PC-3 (cell line): ENCODE data around the gene SNCA. TPM values are rescaled to one million over a fixed set of nuclear protein-coding genes. Genes with fewer than 3 reads are reported as not detected.
A peak's percentile ranks its signal among the peaks of the same experiment; 100 is the strongest.

Experiments used
- ATAC-seq: fragments of 200-7000 bp; cut with Tn5 transposase; 2 replicates; pipeline ENCODE4 v1.9.1; 2020; ENCODE audit warnings: mild to moderate bottlenecking, moderate library complexity
- BruUV-seq: library from RNA; stranded (reverse); fragments of 400-500 nt; replicated peaks from 2 replicates; lab custom pipeline; 2021; lab: Mats Ljungman, UMichigan
- CTCF ChIA-PET: fragments of 300-600 bp; sonication (Branson Sonifier 250); formaldehyde crosslinking; loops from one replicate; lab custom pipeline; 2022; ENCODE audit warnings: antibody characterized with exemption; lab: Charles Lee
- POLR2A ChIA-PET: fragments of 300-600 bp; sonication (Branson Sonifier 250); formaldehyde crosslinking; loops from one replicate; lab custom pipeline; 2022; ENCODE audit warnings: antibody characterized with exemption; ENCODE audit not compliant: unreplicated experiment; lab: Charles Lee
- DNase-seq: peaks from one replicate; pipeline ENCODE4 v3.0.0-alpha.2; 2015
- H2AFZ ChIP-seq: fragments of 300-600 bp; sonication (generic); 2 replicates; pipeline ENCODE4 v1.6.0; 2016; ENCODE audit warnings: antibody characterized with exemption, low read length
- H3F3A ChIP-seq: fragments of 300-600 bp; sonication (generic); one replicate; pipeline ENCODE4 v1.6.0; 2017; ENCODE audit warnings: antibody characterized with exemption, low read length, control low read depth, mild to moderate bottlenecking; ENCODE audit not compliant: unreplicated experiment
- H3K27ac ChIP-seq: fragments of 300-600 bp; sonication (generic); 2 replicates; pipeline ENCODE4 v1.5.1; 2016; ENCODE audit warnings: mild to moderate bottlenecking, low read length
- H3K27me3 ChIP-seq: fragments of 300-600 bp; sonication (generic); 2 replicates; pipeline ENCODE4 v1.6.1; 2016; ENCODE audit warnings: low read length, mixed read lengths
- H3K36me3 ChIP-seq: fragments of 300-600 bp; sonication (generic); 2 replicates; pipeline ENCODE4 v1.6.1; 2016; ENCODE audit warnings: low read depth, mixed run types, low read length, mixed read lengths
- H3K4me1 ChIP-seq: fragments of 300-600 bp; sonication (generic); 2 replicates; pipeline ENCODE4 v1.5.1; 2016; ENCODE audit warnings: low read length; ENCODE audit not compliant: insufficient read depth
- H3K4me2 ChIP-seq: fragments of 300-600 bp; sonication (generic); 2 replicates; pipeline ENCODE4 v1.6.0; 2016; ENCODE audit warnings: low read length
- H3K4me3 ChIP-seq: fragments of 300-600 bp; sonication (generic); 2 replicates; pipeline ENCODE4 v1.5.1; 2016; ENCODE audit warnings: mild to moderate bottlenecking, low read length, mixed read lengths
- H3K79me2 ChIP-seq: fragments of 300-600 bp; sonication (generic); 2 replicates; pipeline ENCODE4 v1.6.1; 2017; ENCODE audit warnings: low read length, mixed read lengths
- H3K9ac ChIP-seq: fragments of 300-600 bp; sonication (generic); 2 replicates; pipeline ENCODE4 v1.6.0; 2016; ENCODE audit warnings: mild to moderate bottlenecking, low read length
- H3K9me2 ChIP-seq: fragments of 300-600 bp; sonication (generic); replicated peaks from 2 replicates; pipeline ENCODE4 v1.6.1; 2016; ENCODE audit warnings: mixed run types, low read length, mixed read lengths
- H3K9me3 ChIP-seq: fragments of 300-600 bp; sonication (generic); 2 replicates; pipeline ENCODE4 v1.6.1; 2016; ENCODE audit warnings: low read length, mixed read lengths
- H4K20me1 ChIP-seq: fragments of 300-600 bp; sonication (generic); 2 replicates; pipeline ENCODE4 v1.6.1; 2016; ENCODE audit warnings: low read length, mixed read lengths
- EZH2 ChIP-seq: fragments of 300-600 bp; sonication (generic); IDR thresholded peaks from one replicate; pipeline ENCODE4 v1.6.1; 2017; ENCODE audit warnings: antibody characterized with exemption, mild to moderate bottlenecking, low read length; ENCODE audit not compliant: unreplicated experiment
- EZH2phosphoT487 ChIP-seq: fragments of 300-600 bp; sonication (generic); IDR thresholded peaks from 2 replicates; pipeline ENCODE4 v1.6.1; 2018; ENCODE audit warnings: mild to moderate bottlenecking, antibody characterized with exemption, low read length, borderline replicate concordance
- intact Hi-C: fragments of 100-400 bp; cut with micrococcal nuclease; formaldehyde crosslinking; loops from 2 replicates; pipeline ENCODE4 v1.9.0; 2023
- total RNA-seq: library from RNA; depleted of rRNA; stranded (reverse); fragments of >200 nt; gene quantifications from 2 replicates; pipeline ENCODE4 v1.2.3, GENCODE V29; 2014
- TF ChIP-seq, protein P1 (sequence below): fragments of 300-600 bp; sonication (generic); conservative IDR thresholded peaks from 2 replicates; pipeline ENCODE4 v1.5.1; 2017; ENCODE audit warnings: antibody characterized with exemption, low read depth, mild to moderate bottlenecking, low read length

Gene SNCA
- total RNA-seq, 1 experiment from 2014 or later, result 1.2 TPM

DNA sequence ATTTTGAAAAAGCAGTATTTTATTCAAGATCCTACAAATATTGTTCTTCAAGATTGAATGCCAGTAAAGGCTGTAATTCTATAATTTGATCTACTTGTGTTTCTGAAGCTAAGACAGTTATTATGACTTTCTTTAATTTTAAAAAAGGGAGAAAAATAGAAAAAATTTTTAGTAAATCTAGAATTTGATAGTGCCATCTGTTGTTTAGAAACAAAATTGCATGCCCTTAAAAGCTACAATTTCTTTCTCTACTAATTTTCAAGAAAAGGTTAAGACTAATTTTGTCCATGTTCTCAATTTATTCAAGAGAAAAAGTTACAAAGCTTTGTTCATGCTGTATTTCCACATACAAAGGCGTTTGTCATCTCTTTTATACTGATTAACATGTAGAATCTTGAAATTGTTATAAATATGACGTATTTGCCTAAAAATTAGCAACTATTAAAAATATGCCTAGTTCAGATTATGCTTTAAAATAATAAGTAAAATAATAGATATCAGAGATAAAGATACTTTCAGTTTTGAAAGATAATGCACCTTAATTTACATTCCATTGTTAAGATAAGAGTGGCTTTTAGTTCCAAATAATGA is 32.1 kb upstream of the SNCA start:
- 0 out of 2 replicates have a peak, but pooled peaks cover 4% of the 10 kb centered on the region for H4K20me1 ChIP-seq
- intact Hi-C loops, result loop anchor here (1.0 to 10.0 kb wide), 3 partner anchors 156 to 384 kb away; no protein-coding TSS in a partner anchor
- BruUV-seq, result no TSS peak
- ChIA-PET CTCF (interaction anchor here (0.6 kb wide), 1 partner anchor 389 kb away, joined by 5 read pairs; no protein-coding TSS in a partner anchor), POLR2A (no interaction called here)
- no peak overlapping the region for H3K4me2 ChIP-seq
- H3K9ac ChIP-seq, result no peak overlapping the region
- DNase-seq (peak; percentile 32), ATAC-seq (no peak)
- H2AFZ ChIP-seq, result no peak overlapping the region
- no peaks in the 10 kb centered on the region for H3K79me2 ChIP-seq
- no peaks in the 10 kb centered on the region for H3K4me1 ChIP-seq
- H3F3A ChIP-seq, result no peaks in the 10 kb centered on the region
- no peaks in the 10 kb centered on the region for H3K9me3 ChIP-seq
- H3K4me3 ChIP-seq, result no peak overlapping the region
- no peaks in the 10 kb centered on the region for H3K9me2 ChIP-seq
- TF ChIP-seq EZH2phosphoT487 (no peak), EZH2 (no peak)
- TF ChIP-seq, protein P1, sequence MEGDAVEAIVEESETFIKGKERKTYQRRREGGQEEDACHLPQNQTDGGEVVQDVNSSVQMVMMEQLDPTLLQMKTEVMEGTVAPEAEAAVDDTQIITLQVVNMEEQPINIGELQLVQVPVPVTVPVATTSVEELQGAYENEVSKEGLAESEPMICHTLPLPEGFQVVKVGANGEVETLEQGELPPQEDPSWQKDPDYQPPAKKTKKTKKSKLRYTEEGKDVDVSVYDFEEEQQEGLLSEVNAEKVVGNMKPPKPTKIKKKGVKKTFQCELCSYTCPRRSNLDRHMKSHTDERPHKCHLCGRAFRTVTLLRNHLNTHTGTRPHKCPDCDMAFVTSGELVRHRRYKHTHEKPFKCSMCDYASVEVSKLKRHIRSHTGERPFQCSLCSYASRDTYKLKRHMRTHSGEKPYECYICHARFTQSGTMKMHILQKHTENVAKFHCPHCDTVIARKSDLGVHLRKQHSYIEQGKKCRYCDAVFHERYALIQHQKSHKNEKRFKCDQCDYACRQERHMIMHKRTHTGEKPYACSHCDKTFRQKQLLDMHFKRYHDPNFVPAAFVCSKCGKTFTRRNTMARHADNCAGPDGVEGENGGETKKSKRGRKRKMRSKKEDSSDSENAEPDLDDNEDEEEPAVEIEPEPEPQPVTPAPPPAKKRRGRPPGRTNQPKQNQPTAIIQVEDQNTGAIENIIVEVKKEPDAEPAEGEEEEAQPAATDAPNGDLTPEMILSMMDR, result peak; percentile 71
- H3K27ac ChIP-seq, result no peak overlapping the region
- peaks cover 34% of the 10 kb centered on the region for H3K27me3 ChIP-seq
- no peaks in the 10 kb centered on the region for H3K36me3 ChIP-seq

GRCh38 chr4:89868276-89868675 is 31.3 kb upstream of the SNCA start:
- CTCF ChIA-PET, result interaction anchor here (0.6 kb wide), 1 partner anchor 388 kb away, joined by 5 read pairs; no protein-coding TSS in a partner anchor
- intact Hi-C loops, result loop anchor here (5.0 to 10.0 kb wide), 2 partner anchors 211 to 383 kb away; no protein-coding TSS in a partner anchor
- POLR2A ChIA-PET, result no interaction called here

More at GRCh38 chr4:89868276-89868675, 31.3 kb upstream of the SNCA start:
- no peak for TF ChIP-seq EZH2phosphoT487
- TF ChIP-seq, protein P1, result no peak
- TF ChIP-seq EZH2, result no peak
- Histone ChIP-seq H3K4me2 (no peak overlapping the region), H3K9ac (no peak overlapping the region), H4K20me1 (0 out of 2 replicates have a peak, but pooled peaks cover 4% of the 10 kb centered on the region), H3K27ac (no peak overlapping the region), H2AFZ (no peak overlapping the region), H3F3A (no peaks in the 10 kb centered on the region), H3K36me3 (no peaks in the 10 kb centered on the region), H3K9me3 (no peaks in the 10 kb centered on the region), H3K4me3 (no peak overlapping the region), H3K4me1 (no peaks in the 10 kb centered on the region), H3K79me2 (no peaks in the 10 kb centered on the region), H3K27me3 (peaks cover 34% of the 10 kb centered on the region), H3K9me2 (no peaks in the 10 kb centered on the region)
- no peak for DNase-seq
- BruUV-seq, result no TSS peak
- ATAC-seq, result no peak
